SH-SY5Y (cell line): ENCODE results near the gene RNH1.

Experiments
- GATA2 ChIP-seq: IDR thresholded peaks from 2 replicates; pipeline ENCODE4 v1.6.1; 2011; ENCODE audit warnings: mild to moderate bottlenecking, low read depth, low read length
- GATA3 ChIP-seq: IDR thresholded peaks from 2 replicates; pipeline ENCODE4 v1.6.1; 2011; ENCODE audit warnings: low read depth, mild to moderate bottlenecking, low read length, moderate library complexity

DNA sequence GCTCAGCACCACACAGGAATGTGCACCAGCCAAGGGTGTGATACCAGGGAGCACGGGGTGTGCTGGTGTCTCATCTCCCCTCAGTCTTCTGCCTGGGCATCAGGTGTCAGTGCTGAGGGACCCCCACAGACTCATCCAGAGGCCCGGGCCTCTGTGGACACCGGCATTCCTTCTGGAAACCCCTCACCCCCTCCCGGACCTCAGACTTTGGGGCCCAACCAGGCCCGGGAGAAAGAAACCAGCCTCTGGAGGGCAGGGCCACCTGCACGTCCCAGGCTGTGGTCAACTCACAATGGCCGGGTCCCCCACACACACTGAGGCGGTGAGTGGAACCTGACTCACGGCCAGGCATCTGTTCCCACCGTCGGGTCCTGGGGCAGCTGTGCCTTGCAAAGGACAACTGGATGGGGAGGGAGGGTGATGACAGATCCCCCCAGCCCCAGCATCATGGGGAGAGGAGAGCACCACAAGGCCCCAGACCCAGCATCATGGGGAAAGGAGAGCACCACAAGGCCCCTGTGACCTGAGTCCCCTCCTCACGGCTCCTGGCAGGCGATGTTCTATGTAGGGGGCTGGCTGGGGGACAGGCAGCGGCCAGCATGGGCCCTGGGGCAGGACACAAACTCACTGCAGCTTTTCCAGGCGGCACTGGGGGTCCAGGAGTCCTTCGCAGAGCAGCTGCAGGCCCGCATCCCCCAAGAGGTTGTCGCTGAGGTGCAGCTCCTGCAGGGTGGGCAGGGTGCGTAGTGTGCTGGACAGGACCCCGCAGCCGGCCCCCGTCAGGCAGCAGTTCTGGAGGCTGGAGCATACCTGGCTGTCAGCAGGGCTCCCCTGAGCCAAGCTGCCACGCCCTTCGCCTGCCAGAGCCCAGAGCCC lies 7.6 kb downstream of the RNH1 start:
- TF ChIP-seq GATA2: no peak
- TF ChIP-seq GATA3: no peak
